Liver (tissue), 9 donors: ENCODE results near the gene RCOR1. TPM values are rescaled to one million over a fixed set of nuclear protein-coding genes. Genes with fewer than 3 reads are reported as not detected.
"Not testable (repeated sequence)": the region's sequence is repeated elsewhere in the genome, so short reads cannot be mapped to it uniquely, and the experiment has no call there.

Experiments used
- DNase-seq: peaks from one replicate; pipeline ENCODE4 v3.0.0-alpha.2; 2017; ENCODE audit warnings: low spot score
- H3K27ac ChIP-seq, 2 donors: one replicate each; pipeline ENCODE4 v1.7.0; 2013; ENCODE audit warnings: inconsistent platforms in 2 of 2, low read length in 2 of 2, control low read depth in 1 of 2, low read depth in 1 of 2, mild to moderate bottlenecking in 1 of 2
- H3K27me3 ChIP-seq, 4 donors: one replicate each; pipeline versions ENCODE4 v1.6.1 to v1.7.0; 2013; ENCODE audit warnings: low read length in 3 of 4, inconsistent platforms in 1 of 4, mild to moderate bottlenecking in 1 of 4, moderate library complexity in 1 of 4; ENCODE audit not compliant: control insufficient read depth in 4 of 4, insufficient read depth in 4 of 4
- H3K36me3 ChIP-seq, 4 donors: one replicate each; pipeline versions ENCODE4 v1.6.1 to v1.7.0; 2013; ENCODE audit warnings: low read length in 3 of 4, mild to moderate bottlenecking in 3 of 4, low read depth in 1 of 4, moderate library complexity in 1 of 4; ENCODE audit not compliant: control insufficient read depth in 4 of 4, insufficient read depth in 3 of 4
- H3K4me1 ChIP-seq, 4 donors: one replicate each; pipeline versions ENCODE4 v1.6.1 to v1.7.0; 2013; ENCODE audit warnings: low read length in 3 of 4, mild to moderate bottlenecking in 3 of 4, moderate library complexity in 1 of 4; ENCODE audit not compliant: control insufficient read depth in 4 of 4, insufficient read depth in 4 of 4
- H3K4me3 ChIP-seq, 3 donors: one replicate each; pipeline versions ENCODE4 v1.6.1 to v1.7.0; 2013; ENCODE audit warnings: low read length in 3 of 3, control low read depth in 1 of 3, low read depth in 1 of 3, mild to moderate bottlenecking in 1 of 3
- H3K9ac ChIP-seq, 2 donors: one replicate each; pipeline ENCODE4 v1.7.0; 2013; ENCODE audit warnings: low read length in 2 of 2, mild to moderate bottlenecking in 2 of 2, moderate library complexity in 2 of 2, control low read depth in 1 of 2, low read depth in 1 of 2
- H3K9me3 ChIP-seq, 4 donors: one replicate each; pipeline versions ENCODE4 v1.6.1 to v1.7.0; 2013; ENCODE audit warnings: low read length in 3 of 4; ENCODE audit not compliant: control insufficient read depth in 4 of 4
- EGR1 ChIP-seq, 2 donors: IDR thresholded peaks; 2 replicates each; pipeline ENCODE4 v1.6.1; 2016 to 2018; ENCODE audit warnings: antibody characterized with exemption in 2 of 2, low read depth in 2 of 2
- FOXA2 ChIP-seq: IDR thresholded peaks from 2 replicates; pipeline ENCODE4 v1.6.1; 2016; ENCODE audit warnings: antibody characterized with exemption
- GABPA ChIP-seq, 2 donors: IDR thresholded peaks in 1 of 2; conservative IDR thresholded peaks in 1 of 2; 2 replicates each; pipeline ENCODE4 v1.6.1; 2016; ENCODE audit warnings: antibody characterized with exemption in 2 of 2, mild to moderate bottlenecking in 1 of 2, moderate library complexity in 1 of 2
- HNF4A ChIP-seq, 2 donors: conservative IDR thresholded peaks; 2 replicates each; pipeline ENCODE4 v1.6.1; 2016; ENCODE audit warnings: antibody characterized with exemption in 2 of 2, mild to moderate bottlenecking in 2 of 2
- HNF4G ChIP-seq: IDR thresholded peaks from 2 replicates; pipeline ENCODE4 v1.6.1; 2016; ENCODE audit warnings: antibody characterized with exemption
- JUND ChIP-seq, 2 donors: IDR thresholded peaks; 2 replicates each; pipeline ENCODE4 v1.6.1; 2016; ENCODE audit warnings: antibody characterized with exemption in 2 of 2
- NR2F2 ChIP-seq: IDR thresholded peaks from 2 replicates; pipeline ENCODE4 v1.6.1; 2016; ENCODE audit warnings: antibody characterized with exemption
- RAD21 ChIP-seq, 2 donors: IDR thresholded peaks; 2 replicates each; pipeline ENCODE4 v1.6.1; 2016; ENCODE audit warnings: antibody characterized with exemption in 2 of 2, mild to moderate bottlenecking in 2 of 2
- RXRA ChIP-seq, 2 donors: IDR thresholded peaks; 2 replicates each; pipeline ENCODE4 v1.6.1; 2017 to 2018; ENCODE audit warnings: antibody characterized with exemption in 2 of 2, mild to moderate bottlenecking in 1 of 2
- SP1 ChIP-seq: IDR thresholded peaks from 2 replicates; pipeline ENCODE4 v1.6.1; 2018; ENCODE audit warnings: antibody characterized with exemption, mild to moderate bottlenecking
- TAF1 ChIP-seq: conservative IDR thresholded peaks from 2 replicates; pipeline ENCODE4 v1.6.1; 2016; ENCODE audit warnings: antibody characterized with exemption, mild to moderate bottlenecking
- YY1 ChIP-seq: IDR thresholded peaks from 2 replicates; pipeline ENCODE4 v1.6.1; 2016; ENCODE audit warnings: antibody characterized with exemption, mild to moderate bottlenecking
- WGBS: extraction: QIAGEN DNeasy Blood & Tissue Kit; methylation state at CpG from one replicate; pipeline ENCODE4 v1.1.7; 2013; 5-methylcytosine and 5-hydroxymethylcytosine counted together
- polyA plus RNA-seq, 2 donors: library from polyadenylated mRNA; stranded (reverse) in 1 of 2; unstranded in 1 of 2; fragments of 200-250 nt in 1 of 2; fragments of >200 nt in 1 of 2; fragmentation: Nextera tagmentation in 1 of 2; extraction: Ambion mirVana in 1 of 2; gene quantifications; one replicate each; pipeline versions ENCODE4 v1.2.1 to v1.2.3, GENCODE V29; 2013 to 2015
- total RNA-seq, 2 donors: library from RNA; depleted of rRNA; stranded (reverse); fragments of >200 nt; gene quantifications; one replicate each; pipeline ENCODE4 v1.2.3, GENCODE V29; 2014
- TF ChIP-seq, protein P1 (sequence below): fragments of 150-350 bp; IDR thresholded peaks from 2 replicates; pipeline ENCODE4 v1.5.1; 2017; ENCODE audit warnings: improper control_type of control experiment, low read depth, low read length; ENCODE audit not compliant: missing input control
- TF ChIP-seq, protein P2 (sequence below): IDR thresholded peaks from 2 replicates; pipeline ENCODE4 v1.6.1; 2016; ENCODE audit warnings: antibody characterized with exemption
- TF ChIP-seq, protein P3 (sequence below): IDR thresholded peaks from 2 replicates; pipeline ENCODE4 v1.6.1; 2016; ENCODE audit warnings: antibody characterized with exemption
- TF ChIP-seq, protein P4 (sequence below): IDR thresholded peaks from 2 replicates; pipeline ENCODE4 v1.6.1; 2016; ENCODE audit warnings: antibody characterized with exemption, mild to moderate bottlenecking
- donor health status: healthy.
- donor health status: healthy.
- donor health status: healthy.
- donor health status: healthy.
- donor health status: healthy.

Gene RCOR1
- total and polyA plus RNA-seq, 4 donors = 4.2 to 17.0 (median 5.7) TPM

DNA sequence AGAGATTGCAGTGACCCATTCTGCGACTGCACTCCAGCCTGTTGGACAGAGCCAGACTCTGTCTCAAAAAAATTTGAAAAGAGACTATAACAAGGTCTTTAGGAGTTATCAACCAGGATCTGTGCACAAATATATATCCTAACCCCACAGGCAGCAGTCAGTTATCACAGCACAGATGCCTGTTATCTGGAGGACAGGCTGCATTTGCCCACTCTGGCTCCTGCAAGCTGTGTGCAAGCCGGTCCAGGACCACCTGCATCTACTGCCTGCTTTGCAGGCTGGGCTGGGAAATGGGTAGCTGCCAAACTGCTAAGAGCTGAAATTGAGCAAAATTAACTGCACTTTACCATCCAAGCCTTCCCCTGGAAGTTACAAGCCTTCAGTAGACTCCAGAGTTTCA, 21.4 kb upstream of the RCOR1 start:
- Histone ChIP-seq H3K27ac (no peak overlapping the region), H3K36me3 (no peaks in the 10 kb centered on the region), H3K9ac (no peak overlapping the region), H3K4me1 (peaks cover 0 to 5% (median 0%) of the 10 kb centered on the region in 4 donors), H3K27me3 (peaks cover 0 to 4% (median 0%) of the 10 kb centered on the region in 4 donors), H3K4me3 (no peak overlapping the region), H3K9me3 (no peaks in the 10 kb centered on the region)
- 88% methylated on average over 2 of the region's 2 CpGs for WGBS
- TF ChIP-seq GABPA (IDR thresholded peaks at IDR 0.05 in 1 of 2, conservative IDR thresholded peaks at IDR 0.05 in 1 of 2) = no peak
- TF ChIP-seq, protein P1, sequence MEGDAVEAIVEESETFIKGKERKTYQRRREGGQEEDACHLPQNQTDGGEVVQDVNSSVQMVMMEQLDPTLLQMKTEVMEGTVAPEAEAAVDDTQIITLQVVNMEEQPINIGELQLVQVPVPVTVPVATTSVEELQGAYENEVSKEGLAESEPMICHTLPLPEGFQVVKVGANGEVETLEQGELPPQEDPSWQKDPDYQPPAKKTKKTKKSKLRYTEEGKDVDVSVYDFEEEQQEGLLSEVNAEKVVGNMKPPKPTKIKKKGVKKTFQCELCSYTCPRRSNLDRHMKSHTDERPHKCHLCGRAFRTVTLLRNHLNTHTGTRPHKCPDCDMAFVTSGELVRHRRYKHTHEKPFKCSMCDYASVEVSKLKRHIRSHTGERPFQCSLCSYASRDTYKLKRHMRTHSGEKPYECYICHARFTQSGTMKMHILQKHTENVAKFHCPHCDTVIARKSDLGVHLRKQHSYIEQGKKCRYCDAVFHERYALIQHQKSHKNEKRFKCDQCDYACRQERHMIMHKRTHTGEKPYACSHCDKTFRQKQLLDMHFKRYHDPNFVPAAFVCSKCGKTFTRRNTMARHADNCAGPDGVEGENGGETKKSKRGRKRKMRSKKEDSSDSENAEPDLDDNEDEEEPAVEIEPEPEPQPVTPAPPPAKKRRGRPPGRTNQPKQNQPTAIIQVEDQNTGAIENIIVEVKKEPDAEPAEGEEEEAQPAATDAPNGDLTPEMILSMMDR = no peak
- no peak for DNase-seq

DNA sequence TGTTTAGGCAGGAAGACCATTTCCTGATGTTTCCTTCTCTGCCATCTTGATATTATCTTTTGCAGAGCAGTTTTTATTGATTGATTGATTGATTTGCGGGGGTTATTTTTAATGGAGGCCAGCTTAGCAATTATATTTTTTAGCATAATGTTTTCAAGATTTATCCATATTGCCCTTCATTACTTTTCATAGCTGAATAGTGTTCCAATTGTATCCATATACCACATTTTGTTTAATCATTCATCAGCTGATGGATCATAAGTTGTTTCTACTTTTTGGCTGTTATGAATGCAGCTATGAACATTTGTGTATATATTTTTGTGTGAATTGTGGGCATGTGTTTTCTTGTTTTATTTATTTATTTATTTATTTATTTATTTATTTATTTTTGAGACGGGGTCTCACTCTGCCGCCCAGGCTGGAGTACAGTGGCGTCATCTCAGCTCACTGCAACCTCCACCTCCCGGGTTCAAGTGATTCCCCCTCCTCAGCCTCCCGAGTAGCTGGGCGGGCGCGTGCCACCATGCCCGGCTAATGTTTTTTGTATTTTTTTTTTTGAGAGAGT, 20.9 kb upstream of the RCOR1 start:
- Histone ChIP-seq H3K36me3 (no peaks in the 10 kb centered on the region), H3K27me3 (peaks cover 0 to 4% (median 0%) of the 10 kb centered on the region in 4 donors), H3K27ac (no peak overlapping the region), H3K9ac (no peak overlapping the region), H3K9me3 (no peaks in the 10 kb centered on the region), H3K4me3 (no peak overlapping the region), H3K4me1 (peaks cover 0 to 5% (median 0%) of the 10 kb centered on the region in 4 donors)
- no peak for DNase-seq
- WGBS = 95% methylated on average over 10 of the region's 10 CpGs
- TF ChIP-seq HNF4G (no peak), SP1 (no peak), RAD21 (IDR thresholded peaks at IDR 0.05) (no peak), HNF4A (conservative IDR thresholded peaks at IDR 0.05) (no peak), FOXA2 (no peak), NR2F2 (no peak), RXRA (IDR thresholded peaks at IDR 0.05) (no peak), EGR1 (IDR thresholded peaks at IDR 0.05; ENCODE audit: low read depth in 2 of 2) (no peak), YY1 (no peak), JUND (IDR thresholded peaks at IDR 0.05) (no peak), TAF1 (no peak), GABPA (IDR thresholded peaks at IDR 0.05 in 1 of 2, conservative IDR thresholded peaks at IDR 0.05 in 1 of 2) (no peak)
- TF ChIP-seq, protein P2, sequence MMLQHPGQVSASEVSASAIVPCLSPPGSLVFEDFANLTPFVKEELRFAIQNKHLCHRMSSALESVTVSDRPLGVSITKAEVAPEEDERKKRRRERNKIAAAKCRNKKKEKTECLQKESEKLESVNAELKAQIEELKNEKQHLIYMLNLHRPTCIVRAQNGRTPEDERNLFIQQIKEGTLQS = no peak
- TF ChIP-seq, protein P1 = no peak
- TF ChIP-seq, protein P3, sequence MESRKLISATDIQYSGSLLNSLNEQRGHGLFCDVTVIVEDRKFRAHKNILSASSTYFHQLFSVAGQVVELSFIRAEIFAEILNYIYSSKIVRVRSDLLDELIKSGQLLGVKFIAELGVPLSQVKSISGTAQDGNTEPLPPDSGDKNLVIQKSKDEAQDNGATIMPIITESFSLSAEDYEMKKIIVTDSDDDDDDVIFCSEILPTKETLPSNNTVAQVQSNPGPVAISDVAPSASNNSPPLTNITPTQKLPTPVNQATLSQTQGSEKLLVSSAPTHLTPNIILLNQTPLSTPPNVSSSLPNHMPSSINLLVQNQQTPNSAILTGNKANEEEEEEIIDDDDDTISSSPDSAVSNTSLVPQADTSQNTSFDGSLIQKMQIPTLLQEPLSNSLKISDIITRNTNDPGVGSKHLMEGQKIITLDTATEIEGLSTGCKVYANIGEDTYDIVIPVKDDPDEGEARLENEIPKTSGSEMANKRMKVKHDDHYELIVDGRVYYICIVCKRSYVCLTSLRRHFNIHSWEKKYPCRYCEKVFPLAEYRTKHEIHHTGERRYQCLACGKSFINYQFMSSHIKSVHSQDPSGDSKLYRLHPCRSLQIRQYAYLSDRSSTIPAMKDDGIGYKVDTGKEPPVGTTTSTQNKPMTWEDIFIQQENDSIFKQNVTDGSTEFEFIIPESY = no peak
- TF ChIP-seq, protein P4, sequence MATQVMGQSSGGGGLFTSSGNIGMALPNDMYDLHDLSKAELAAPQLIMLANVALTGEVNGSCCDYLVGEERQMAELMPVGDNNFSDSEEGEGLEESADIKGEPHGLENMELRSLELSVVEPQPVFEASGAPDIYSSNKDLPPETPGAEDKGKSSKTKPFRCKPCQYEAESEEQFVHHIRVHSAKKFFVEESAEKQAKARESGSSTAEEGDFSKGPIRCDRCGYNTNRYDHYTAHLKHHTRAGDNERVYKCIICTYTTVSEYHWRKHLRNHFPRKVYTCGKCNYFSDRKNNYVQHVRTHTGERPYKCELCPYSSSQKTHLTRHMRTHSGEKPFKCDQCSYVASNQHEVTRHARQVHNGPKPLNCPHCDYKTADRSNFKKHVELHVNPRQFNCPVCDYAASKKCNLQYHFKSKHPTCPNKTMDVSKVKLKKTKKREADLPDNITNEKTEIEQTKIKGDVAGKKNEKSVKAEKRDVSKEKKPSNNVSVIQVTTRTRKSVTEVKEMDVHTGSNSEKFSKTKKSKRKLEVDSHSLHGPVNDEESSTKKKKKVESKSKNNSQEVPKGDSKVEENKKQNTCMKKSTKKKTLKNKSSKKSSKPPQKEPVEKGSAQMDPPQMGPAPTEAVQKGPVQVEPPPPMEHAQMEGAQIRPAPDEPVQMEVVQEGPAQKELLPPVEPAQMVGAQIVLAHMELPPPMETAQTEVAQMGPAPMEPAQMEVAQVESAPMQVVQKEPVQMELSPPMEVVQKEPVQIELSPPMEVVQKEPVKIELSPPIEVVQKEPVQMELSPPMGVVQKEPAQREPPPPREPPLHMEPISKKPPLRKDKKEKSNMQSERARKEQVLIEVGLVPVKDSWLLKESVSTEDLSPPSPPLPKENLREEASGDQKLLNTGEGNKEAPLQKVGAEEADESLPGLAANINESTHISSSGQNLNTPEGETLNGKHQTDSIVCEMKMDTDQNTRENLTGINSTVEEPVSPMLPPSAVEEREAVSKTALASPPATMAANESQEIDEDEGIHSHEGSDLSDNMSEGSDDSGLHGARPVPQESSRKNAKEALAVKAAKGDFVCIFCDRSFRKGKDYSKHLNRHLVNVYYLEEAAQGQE = no peak

DNA sequence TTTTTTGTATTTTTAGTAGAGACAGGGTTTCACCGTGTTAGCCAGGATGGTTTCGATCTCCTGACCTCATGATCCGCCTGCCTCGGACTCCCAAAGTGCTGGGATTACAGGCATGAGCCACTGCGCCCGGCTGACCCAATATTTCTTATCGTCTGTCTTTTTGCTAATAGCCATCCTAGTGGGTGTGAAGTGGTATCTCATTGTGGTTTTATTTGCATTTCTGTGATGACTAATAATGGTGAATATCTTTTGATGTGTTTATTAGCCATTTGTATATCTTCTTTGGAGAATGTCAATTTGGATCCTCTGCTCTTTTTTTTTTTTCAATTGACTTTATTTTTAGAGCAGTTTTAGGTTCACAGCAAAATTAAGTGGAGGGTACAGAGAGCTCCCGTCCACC, 19.3 kb upstream of the RCOR1 start:
- 79% methylated on average over 8 of the region's 8 CpGs for WGBS
- H3K27me3 ChIP-seq, H3K9me3 ChIP-seq, H3K9ac ChIP-seq, H3K27ac ChIP-seq, H3K36me3 ChIP-seq, H3K4me3 ChIP-seq, DNase-seq, H3K4me1 ChIP-seq: not testable (repeated sequence)
